Measurements from ENCODE around the gene AAR2. TPM values are rescaled to one million over a fixed set of nuclear protein-coding genes. Genes with fewer than 3 reads are reported as not detected.

The AAR2 gene
- total RNA-seq, 1 experiment from 2014 or later, result 36.9 TPM

- Histone ChIP-seq H3K79me2 (ENCODE audit: insufficient read depth, low read length) (peaks cover 6% of the 10 kb centered on the region; the same call in 1 of the 2 replicates), H3K14ac (ENCODE audit: insufficient read depth, low read length) (no peak overlapping the region), H3K56ac (ENCODE audit: insufficient read length, low read depth, low read length) (no peak overlapping the region), H3K9ac (ENCODE audit: extremely low read depth, insufficient read length, low read length) (no peak overlapping the region), H3K23ac (ENCODE audit: insufficient read length, low read depth, low read length) (no peak overlapping the region), H3K4ac (ENCODE audit: low read depth, low read length) (no peak overlapping the region), H4K8ac (replicated peaks; ENCODE audit: insufficient read length, low read depth, low read length) (no peak overlapping the region), H3K27ac (ENCODE audit: insufficient read length, low read depth, low read length) (no peak overlapping the region), H3K79me1 (ENCODE audit: insufficient read depth, low read depth, low read length, poor library complexity, severe bottlenecking) (peaks cover 7% of the 10 kb centered on the region), H3K18ac (ENCODE audit: insufficient read length, low read depth, low read length) (no peak overlapping the region), H3K9me3 (ENCODE audit: control insufficient read depth, low read depth, low read length) (no peaks in the 10 kb centered on the region), H3K23me2 (ENCODE audit: insufficient read length, low read depth, low read length, poor library complexity, severe bottlenecking) (peaks cover 8% of the 10 kb centered on the region), H4K91ac (ENCODE audit: insufficient read length, low read depth, low read length) (no peak overlapping the region), H3T11ph (ENCODE audit: low read length) (no peak overlapping the region), H3K4me2 (ENCODE audit: insufficient read depth, insufficient read length, low read length) (no peak overlapping the region), H3K27me3 (ENCODE audit: insufficient read depth, low read length) (no peaks in the 10 kb centered on the region), H2BK120ac (ENCODE audit: low read depth, low read length, poor library complexity, severe bottlenecking) (no peak overlapping the region), H4K20me1 (ENCODE audit: control insufficient read depth, insufficient read depth, insufficient read length) (no peaks in the 10 kb centered on the region), H3K4me1 (ENCODE audit: insufficient read depth, low read length) (peaks cover 4% of the 10 kb centered on the region; the same call in 1 of the 2 replicates), H2BK12ac (ENCODE audit: insufficient read length, low read depth, low read length) (no peak overlapping the region), H2BK15ac (ENCODE audit: low read depth, low read length) (no peak overlapping the region), H2BK5ac (ENCODE audit: insufficient read length, low read length) (no peak overlapping the region), H2BK20ac (ENCODE audit: low read depth, low read length, poor library complexity, severe bottlenecking) (no peak overlapping the region), H4K5ac (ENCODE audit: insufficient read length, low read depth, low read length) (no peak overlapping the region), H2AFZ (ENCODE audit: low read length) (no peak overlapping the region), H2AK5ac (ENCODE audit: insufficient read length, low read length) (no peak overlapping the region)
- no CpG with 5 or more reads among the region's 3 CpGs for WGBS (ENCODE audit: extremely low coverage, insufficient read length, low lambda C conversion rate)
- TF ChIP-seq, protein P1, sequence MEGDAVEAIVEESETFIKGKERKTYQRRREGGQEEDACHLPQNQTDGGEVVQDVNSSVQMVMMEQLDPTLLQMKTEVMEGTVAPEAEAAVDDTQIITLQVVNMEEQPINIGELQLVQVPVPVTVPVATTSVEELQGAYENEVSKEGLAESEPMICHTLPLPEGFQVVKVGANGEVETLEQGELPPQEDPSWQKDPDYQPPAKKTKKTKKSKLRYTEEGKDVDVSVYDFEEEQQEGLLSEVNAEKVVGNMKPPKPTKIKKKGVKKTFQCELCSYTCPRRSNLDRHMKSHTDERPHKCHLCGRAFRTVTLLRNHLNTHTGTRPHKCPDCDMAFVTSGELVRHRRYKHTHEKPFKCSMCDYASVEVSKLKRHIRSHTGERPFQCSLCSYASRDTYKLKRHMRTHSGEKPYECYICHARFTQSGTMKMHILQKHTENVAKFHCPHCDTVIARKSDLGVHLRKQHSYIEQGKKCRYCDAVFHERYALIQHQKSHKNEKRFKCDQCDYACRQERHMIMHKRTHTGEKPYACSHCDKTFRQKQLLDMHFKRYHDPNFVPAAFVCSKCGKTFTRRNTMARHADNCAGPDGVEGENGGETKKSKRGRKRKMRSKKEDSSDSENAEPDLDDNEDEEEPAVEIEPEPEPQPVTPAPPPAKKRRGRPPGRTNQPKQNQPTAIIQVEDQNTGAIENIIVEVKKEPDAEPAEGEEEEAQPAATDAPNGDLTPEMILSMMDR (conservative IDR thresholded peaks at IDR 0.05), result no peak
- Mint-ChIP-seq H3K36me3 (ENCODE audit: insufficient read depth in 1 of 3, low read depth in 3 of 3) (peaks cover 9 to 35% (median 20%) of the 10 kb centered on the region in 3 experiments; a peak in 6 of 7 replicates), H3K9me3 (no peaks in the 10 kb centered on the region), H3K4me1 (peaks cover 13 to 15% of the 10 kb centered on the region in 2 experiments), H3K4me3 (no peak overlapping the region), H3K27ac (no peak overlapping the region), H3K27me3 (ENCODE audit: low read depth) (peaks cover 5% of the 10 kb centered on the region; the same call in 1 of the 2 replicates)
- no peak for DNase-seq
Observed at GRCh38 chr20:36238760-36239159, 2.5 kb downstream of the AAR2 start.

Data from H9 (cell line).